MM.1S (cell line): Measurements from ENCODE around the gene GCGR.

Experiments used
- DNase-seq: peaks from one replicate; pipeline ENCODE4 v3.0.0-alpha.2; 2015
- H2AFZ ChIP-seq: fragments of 300-600 bp; sonication (generic); 2 replicates; pipeline ENCODE4 v1.6.0; 2016; ENCODE audit warnings: antibody characterized with exemption, low read length
- H3F3A ChIP-seq: fragments of 300-600 bp; sonication (generic); 2 replicates; pipeline ENCODE4 v1.6.1; 2016; ENCODE audit warnings: mild to moderate bottlenecking, antibody characterized with exemption, low read length, moderate library complexity, mixed read lengths; ENCODE audit not compliant: insufficient read depth
- H3K27ac ChIP-seq: fragments of 300-600 bp; sonication (generic); 2 replicates; pipeline ENCODE4 v1.5.1; 2016; ENCODE audit warnings: mild to moderate bottlenecking, low read length
- H3K27me3 ChIP-seq: fragments of 300-600 bp; sonication (generic); replicated peaks from 2 replicates; pipeline ENCODE4 v1.6.0; 2016; ENCODE audit warnings: low read length; ENCODE audit not compliant: insufficient read depth
- H3K36me3 ChIP-seq: fragments of 300-600 bp; sonication (generic); replicated peaks from 2 replicates; pipeline ENCODE4 v1.6.1; 2016; ENCODE audit warnings: mild to moderate bottlenecking, low read length, mixed read lengths; ENCODE audit not compliant: insufficient read depth
- H3K4me1 ChIP-seq: fragments of 300-600 bp; sonication (generic); 2 replicates; pipeline ENCODE4 v1.6.1; 2016; ENCODE audit warnings: low read length, mixed read lengths
- H3K4me2 ChIP-seq: fragments of 300-600 bp; sonication (generic); 2 replicates; pipeline ENCODE4 v1.6.0; 2016; ENCODE audit warnings: low read depth, low read length
- H3K4me3 ChIP-seq: fragments of 300-600 bp; sonication (generic); 2 replicates; pipeline ENCODE4 v1.5.1; 2016; ENCODE audit warnings: low read length, mixed read lengths
- H3K79me2 ChIP-seq: fragments of 300-600 bp; sonication (generic); 2 replicates; pipeline ENCODE4 v1.6.1; 2016; ENCODE audit warnings: mixed run types, low read length, mixed read lengths
- H3K9ac ChIP-seq: fragments of 300-600 bp; sonication (generic); 2 replicates; pipeline ENCODE4 v1.6.1; 2016; ENCODE audit warnings: low read length, mixed read lengths
- H3K9me2 ChIP-seq: fragments of 300-600 bp; sonication (generic); replicated peaks from 2 replicates; pipeline ENCODE4 v1.6.1; 2016; ENCODE audit warnings: mild to moderate bottlenecking, low read length, mixed read lengths; ENCODE audit not compliant: insufficient read depth
- H3K9me3 ChIP-seq: fragments of 300-600 bp; sonication (generic); replicated peaks from 2 replicates; pipeline ENCODE4 v1.6.1; 2016; ENCODE audit warnings: mild to moderate bottlenecking, low read length, mixed read lengths; ENCODE audit not compliant: insufficient read depth
- H4K20me1 ChIP-seq: fragments of 300-600 bp; sonication (generic); 2 replicates; pipeline ENCODE4 v1.6.1; 2016; ENCODE audit warnings: mild to moderate bottlenecking, low read length, moderate library complexity, mixed read lengths; ENCODE audit not compliant: insufficient read depth
- CTCF ChIP-seq: fragments of 300-600 bp; sonication (generic); IDR thresholded peaks from 2 replicates; pipeline ENCODE4 v1.5.1; 2016; ENCODE audit warnings: antibody characterized with exemption, low read length, mixed read lengths
- EZH2 ChIP-seq: fragments of 300-600 bp; sonication (generic); optimal IDR thresholded peaks from 2 replicates; pipeline ENCODE3; 2017; ENCODE audit warnings: low read depth, mild to moderate bottlenecking, antibody characterized with exemption, low read length, mixed read lengths
- EZH2phosphoT487 ChIP-seq: fragments of 300-600 bp; sonication (generic); IDR thresholded peaks from 2 replicates; pipeline ENCODE4 v1.6.1; 2018; ENCODE audit warnings: antibody characterized with exemption, low read length

The GCGR gene

GRCh38 chr17:81852237-81852636 is 48.3 kb downstream of the GCGR start:
- no peaks in the 10 kb centered on the region for H3K9me2 ChIP-seq
- H4K20me1 ChIP-seq = no peaks in the 10 kb centered on the region
- no peaks in the 10 kb centered on the region for H3K9me3 ChIP-seq
- H3K9ac ChIP-seq = no peak overlapping the region
- H3K27me3 ChIP-seq = no peaks in the 10 kb centered on the region
- H3K79me2 ChIP-seq = peaks cover 60% of the 10 kb centered on the region
- no peak overlapping the region for H2AFZ ChIP-seq
- H3K36me3 ChIP-seq = peaks cover 21% of the 10 kb centered on the region
- no peak overlapping the region for H3K27ac ChIP-seq
- H3K4me1 ChIP-seq = no peaks in the 10 kb centered on the region
- no peak overlapping the region for H3K4me3 ChIP-seq
- peaks cover 6% of the 10 kb centered on the region; the same call in 1 of the 2 replicates for H3F3A ChIP-seq
- DNase-seq = peak; percentile 2
- no peak for TF ChIP-seq CTCF
- no peak for TF ChIP-seq EZH2phosphoT487
- no peak for TF ChIP-seq EZH2
- no peak overlapping the region for H3K4me2 ChIP-seq

GRCh38 chr17:81854974-81855774 is 51.2 kb downstream of the GCGR start:
- H3K4me2 ChIP-seq = no peak overlapping the region
- H3F3A ChIP-seq = peaks cover 4% of the 10 kb centered on the region; the same call in 1 of the 2 replicates
- H3K36me3 ChIP-seq = peaks cover 22% of the 10 kb centered on the region
- peaks cover 88% of the 10 kb centered on the region for H3K79me2 ChIP-seq
- H3K4me3 ChIP-seq = no peak overlapping the region
- no peak overlapping the region for H2AFZ ChIP-seq
- no peaks in the 10 kb centered on the region for H3K9me2 ChIP-seq
- no peak overlapping the region for H3K27ac ChIP-seq
- peak; percentile 5 for DNase-seq
- no peak for TF ChIP-seq EZH2phosphoT487
- no peak for TF ChIP-seq CTCF
- no peak for TF ChIP-seq EZH2
- no peaks in the 10 kb centered on the region for H3K27me3 ChIP-seq
- H4K20me1 ChIP-seq = peaks cover 3% of the 10 kb centered on the region; the same call in 1 of the 2 replicates
- H3K4me1 ChIP-seq = peaks cover 11% of the 10 kb centered on the region
- H3K9me3 ChIP-seq = no peaks in the 10 kb centered on the region
- no peak overlapping the region for H3K9ac ChIP-seq

GRCh38 chr17:81858170-81858966 is 54.4 kb downstream of the GCGR start:
- Histone ChIP-seq H2AFZ (no peak overlapping the region), H3K9me2 (no peaks in the 10 kb centered on the region)

More at GRCh38 chr17:81858170-81858966, 54.4 kb downstream of the GCGR start:
- peak; percentile 6 for DNase-seq
- H3K36me3 ChIP-seq = peaks cover 19% of the 10 kb centered on the region
- H3K4me2 ChIP-seq = peak overlapping the region; percentile 54
- peaks cover 23% of the 10 kb centered on the region; the same call in 1 of the 2 replicates for H3F3A ChIP-seq
- H3K9me3 ChIP-seq = no peaks in the 10 kb centered on the region
- peak overlapping the region; percentile 97 for H3K4me3 ChIP-seq
- peaks cover 3% of the 10 kb centered on the region; the same call in 1 of the 2 replicates for H4K20me1 ChIP-seq
- H3K27ac ChIP-seq = no peak overlapping the region
- H3K4me1 ChIP-seq = peaks cover 14% of the 10 kb centered on the region
- H3K79me2 ChIP-seq = peaks cover 89% of the 10 kb centered on the region
- H3K27me3 ChIP-seq = no peaks in the 10 kb centered on the region
- no peak for TF ChIP-seq EZH2phosphoT487
- no peak for TF ChIP-seq EZH2
- TF ChIP-seq CTCF = no peak
- peak overlapping the region; percentile 99; the same call in 1 of the 2 replicates for H3K9ac ChIP-seq
